Activated CD4-positive, alpha-beta memory T cell treated with anti-CD3 and anti-CD28 coated beads for 36 hours (primary cell): Measurements from ENCODE around the gene CROCC2. TPM values are rescaled to one million over a fixed set of nuclear protein-coding genes. Genes with fewer than 3 reads are reported as not detected.
A peak's percentile ranks its signal among the peaks of the same experiment; 100 is the strongest.
"Not testable (repeated sequence)": the region's sequence is repeated elsewhere in the genome, so short reads cannot be mapped to it uniquely, and the experiment has no call there.

Source experiments
- CTCF ChIA-PET: fragments of 350-600 bp; sonication (Branson Sonifier 250); formaldehyde crosslinking; loops from one replicate; lab custom pipeline; 2021; ENCODE audit warnings: antibody characterized with exemption, inconsistent platforms; lab: Charles Lee
- POLR2A ChIA-PET: fragments of 350-600 bp; sonication (Branson Sonifier 250); formaldehyde crosslinking; loops from one replicate; lab custom pipeline; 2021; ENCODE audit warnings: antibody characterized with exemption; lab: Charles Lee
- DNase-seq: peaks from one replicate; pipeline ENCODE4 v3.0.0-alpha.2; 2020
- H3K27ac Mint-ChIP-seq: one replicate; pipeline ENCODE4 v1.8.0; 2021; ENCODE audit warnings: mixed read lengths
- H3K27me3 Mint-ChIP-seq: one replicate; pipeline ENCODE4 v1.8.0; 2021; ENCODE audit warnings: mixed read lengths
- H3K36me3 Mint-ChIP-seq: one replicate; pipeline ENCODE4 v1.8.0; 2021; ENCODE audit warnings: mixed read lengths
- H3K4me1 Mint-ChIP-seq: one replicate; pipeline ENCODE4 v1.8.0; 2021; ENCODE audit warnings: low read depth, mixed read lengths
- H3K4me3 Mint-ChIP-seq: one replicate; pipeline ENCODE4 v1.8.0; 2021; ENCODE audit warnings: mild to moderate bottlenecking, mixed read lengths
- H3K9me3 Mint-ChIP-seq: one replicate; pipeline ENCODE4 v1.8.0; 2021; ENCODE audit warnings: mixed read lengths
- intact Hi-C: fragments of 100-400 bp; cut with micrococcal nuclease; formaldehyde crosslinking; loops from one replicate; pipeline ENCODE4 v1.15.1; 2023
- total RNA-seq, 2 experiments: library from RNA; stranded (reverse); gene quantifications; one replicate each; pipeline ENCODE4 v1.2.3, GENCODE V29; 2021

Gene CROCC2
- total RNA-seq, 2 experiments from 2014 or later: not detected

GRCh38 chr2:240974771-240975572 lies 68.8 kb downstream of the CROCC2 start:
- ChIA-PET POLR2A (no interaction called here), CTCF (no interaction called here)
- peaks cover 13% of the 10 kb centered on the region for H3K4me1 Mint-ChIP-seq
- DNase-seq: peak; percentile 33
- no peak overlapping the region for H3K4me3 Mint-ChIP-seq
- H3K9me3 Mint-ChIP-seq: no peaks in the 10 kb centered on the region
- intact Hi-C loops: no loop called here
- peaks cover 12% of the 10 kb centered on the region for H3K27me3 Mint-ChIP-seq
- H3K27ac Mint-ChIP-seq: no peak overlapping the region
- H3K36me3 Mint-ChIP-seq: no peaks in the 10 kb centered on the region

- intact Hi-C loops, H3K36me3 Mint-ChIP-seq, H3K27ac Mint-ChIP-seq, H3K9me3 Mint-ChIP-seq, H3K4me3 Mint-ChIP-seq, POLR2A ChIA-PET, DNase-seq, CTCF ChIA-PET: not testable (repeated sequence)
- H3K27me3 Mint-ChIP-seq: peaks cover 12% of the 10 kb centered on the region
- H3K4me1 Mint-ChIP-seq: peaks cover 13% of the 10 kb centered on the region
These were observed 69.8 kb downstream of the CROCC2 start for GRCh38 chr2:240975903-240976302.

- no peak overlapping the region for H3K4me3 Mint-ChIP-seq
- CTCF ChIA-PET: no interaction called here
- H3K9me3 Mint-ChIP-seq: no peaks in the 10 kb centered on the region
- intact Hi-C loops: no loop called here
- H3K27ac Mint-ChIP-seq: no peak overlapping the region
- H3K4me1 Mint-ChIP-seq: no peaks in the 10 kb centered on the region
- peaks cover 4% of the 10 kb centered on the region for H3K27me3 Mint-ChIP-seq
- no peaks in the 10 kb centered on the region for H3K36me3 Mint-ChIP-seq
- POLR2A ChIA-PET: no interaction called here
- no peak for DNase-seq
These were observed 75.1 kb downstream of the CROCC2 start for GRCh38 chr2:240981280-240981679.

- Mint-ChIP-seq H3K36me3 (no peaks in the 10 kb centered on the region), H3K27me3 (peaks cover 4% of the 10 kb centered on the region), H3K4me3 (no peak overlapping the region), H3K4me1 (no peaks in the 10 kb centered on the region), H3K9me3 (no peaks in the 10 kb centered on the region), H3K27ac (no peak overlapping the region)
- DNase-seq: no peak
- CTCF ChIA-PET: no interaction called here
- intact Hi-C loops: no loop called here
- POLR2A ChIA-PET: no interaction called here
These were observed 76.0 kb downstream of the CROCC2 start for GRCh38 chr2:240981871-240982800.

GRCh38 chr2:240982821-240983281 lies 76.7 kb downstream of the CROCC2 start:
- Mint-ChIP-seq H3K27ac (no peak overlapping the region), H3K36me3 (no peaks in the 10 kb centered on the region), H3K9me3 (no peaks in the 10 kb centered on the region), H3K4me3 (no peak overlapping the region), H3K4me1 (no peaks in the 10 kb centered on the region), H3K27me3 (peaks cover 4% of the 10 kb centered on the region)
- DNase-seq: no peak
- POLR2A ChIA-PET: no interaction called here
- intact Hi-C loops: no loop called here
- CTCF ChIA-PET: interaction anchor here (0.6 to 1.2 kb wide), 6 partner anchors 27 to 984 kb away, joined by 3 to 4 read pairs (median 3); no protein-coding TSS in a partner anchor

- Mint-ChIP-seq H3K4me1 (no peaks in the 10 kb centered on the region), H3K27me3 (peaks cover 4% of the 10 kb centered on the region), H3K4me3 (no peak overlapping the region), H3K27ac (no peak overlapping the region), H3K9me3 (no peaks in the 10 kb centered on the region), H3K36me3 (no peaks in the 10 kb centered on the region)
- ChIA-PET POLR2A (no interaction called here), CTCF (interaction anchor here (0.6 to 1.2 kb wide), 7 partner anchors 26 to 984 kb away, joined by 3 to 4 read pairs (median 3); no protein-coding TSS in a partner anchor)
- intact Hi-C loops: no loop called here
- peak; percentile 46 for DNase-seq
These were observed 77.3 kb downstream of the CROCC2 start for GRCh38 chr2:240983361-240983995.

GRCh38 chr2:240983996-240984498 lies 77.9 kb downstream of the CROCC2 start:
- H3K27me3 Mint-ChIP-seq: peaks cover 4% of the 10 kb centered on the region
- H3K27ac Mint-ChIP-seq: no peak overlapping the region
- no peaks in the 10 kb centered on the region for H3K9me3 Mint-ChIP-seq
- no peaks in the 10 kb centered on the region for H3K36me3 Mint-ChIP-seq
- ChIA-PET CTCF (interaction anchor here (0.7 to 1.2 kb wide), 6 partner anchors 26 to 179 kb away, joined by 3 to 4 read pairs (median 4); no protein-coding TSS in a partner anchor), POLR2A (no interaction called here)
- intact Hi-C loops: no loop called here
- no peak overlapping the region for H3K4me3 Mint-ChIP-seq
- H3K4me1 Mint-ChIP-seq: no peaks in the 10 kb centered on the region
- no peak for DNase-seq

GRCh38 chr2:240985881-240986786 lies 80.0 kb downstream of the CROCC2 start:
- Mint-ChIP-seq H3K27ac (no peak overlapping the region), H3K27me3 (peaks cover 4% of the 10 kb centered on the region), H3K9me3 (no peaks in the 10 kb centered on the region), H3K4me1 (no peaks in the 10 kb centered on the region), H3K36me3 (no peaks in the 10 kb centered on the region), H3K4me3 (no peak overlapping the region)
- CTCF ChIA-PET: no interaction called here
- DNase-seq: no peak
- POLR2A ChIA-PET: no interaction called here
- intact Hi-C loops: no loop called here

GRCh38 chr2:240986787-240987411 lies 80.8 kb downstream of the CROCC2 start:
- POLR2A ChIA-PET: no interaction called here
- DNase-seq: no peak
- Mint-ChIP-seq H3K27ac (no peak overlapping the region), H3K9me3 (no peaks in the 10 kb centered on the region), H3K4me1 (no peaks in the 10 kb centered on the region), H3K27me3 (peaks cover 2% of the 10 kb centered on the region), H3K4me3 (no peak overlapping the region), H3K36me3 (no peaks in the 10 kb centered on the region)
- intact Hi-C loops: no loop called here
- CTCF ChIA-PET: no interaction called here

- intact Hi-C loops: no loop called here
- H3K36me3 Mint-ChIP-seq: no peaks in the 10 kb centered on the region
- no peak for DNase-seq
- H3K4me1 Mint-ChIP-seq: no peaks in the 10 kb centered on the region
- no peak overlapping the region for H3K27ac Mint-ChIP-seq
- CTCF ChIA-PET: no interaction called here
- H3K4me3 Mint-ChIP-seq: no peak overlapping the region
- POLR2A ChIA-PET: no interaction called here
- peaks cover 4% of the 10 kb centered on the region for H3K27me3 Mint-ChIP-seq
- no peaks in the 10 kb centered on the region for H3K9me3 Mint-ChIP-seq
These were observed 81.5 kb downstream of the CROCC2 start for GRCh38 chr2:240987588-240987987.

GRCh38 chr2:240988146-240988545 lies 82.0 kb downstream of the CROCC2 start:
- Mint-ChIP-seq H3K27ac (no peak overlapping the region), H3K4me1 (no peaks in the 10 kb centered on the region), H3K4me3 (no peak overlapping the region), H3K36me3 (no peaks in the 10 kb centered on the region), H3K9me3 (no peaks in the 10 kb centered on the region), H3K27me3 (peaks cover 2% of the 10 kb centered on the region)
- CTCF ChIA-PET: no interaction called here
- no peak for DNase-seq
- POLR2A ChIA-PET: no interaction called here
- intact Hi-C loops: no loop called here
